Activated naive CD8-positive, alpha-beta T cell treated with anti-CD3 and anti-CD28 coated beads, Interleukin-2, amount 10 ng/mL, durations not matched to agents 7 days and 5 days (primary cell): ENCODE results near the gene COPB2. TPM values are rescaled to one million over a fixed set of nuclear protein-coding genes. Genes with fewer than 3 reads are reported as not detected.

ENCODE experiments used
- ATAC-seq: fragments of 150-1000 bp; cut with Tn5 transposase; one replicate; pipeline ENCODE4 v1.10.0; 2021; ENCODE audit warnings: low read depth, moderate library complexity
- POLR2A ChIA-PET: fragments of 350-600 bp; sonication (Branson Sonifier 250); formaldehyde crosslinking; loops from one replicate; lab custom pipeline; 2021; ENCODE audit warnings: antibody characterized with exemption; lab: Charles Lee
- DNase-seq: peaks from one replicate; pipeline ENCODE4 v3.0.0; 2021
- H3K27ac Mint-ChIP-seq: one replicate; pipeline ENCODE4 v1.8.0; 2022; ENCODE audit warnings: mild to moderate bottlenecking, mixed read lengths
- H3K27me3 Mint-ChIP-seq: one replicate; pipeline ENCODE4 v1.8.0; 2022; ENCODE audit warnings: mild to moderate bottlenecking, moderate library complexity, mixed read lengths
- H3K36me3 Mint-ChIP-seq: one replicate; pipeline ENCODE4 v1.8.0; 2021; ENCODE audit warnings: mild to moderate bottlenecking, mixed read lengths
- H3K4me1 Mint-ChIP-seq: one replicate; pipeline ENCODE4 v1.8.0; 2021; ENCODE audit warnings: mixed read lengths
- H3K4me3 Mint-ChIP-seq: one replicate; pipeline ENCODE4 v1.8.0; 2022; ENCODE audit warnings: mild to moderate bottlenecking, moderate library complexity, mixed read lengths
- H3K9me3 Mint-ChIP-seq: one replicate; pipeline ENCODE4 v1.8.0; 2021; ENCODE audit warnings: mixed read lengths
- total RNA-seq, 2 experiments: library from RNA; stranded (reverse); gene quantifications; one replicate each; pipeline ENCODE4 v1.2.3, GENCODE V29; 2021

The COPB2 gene
- total RNA-seq, 2 experiments from 2014 or later: 83.0 to 86.9 TPM

DNA sequence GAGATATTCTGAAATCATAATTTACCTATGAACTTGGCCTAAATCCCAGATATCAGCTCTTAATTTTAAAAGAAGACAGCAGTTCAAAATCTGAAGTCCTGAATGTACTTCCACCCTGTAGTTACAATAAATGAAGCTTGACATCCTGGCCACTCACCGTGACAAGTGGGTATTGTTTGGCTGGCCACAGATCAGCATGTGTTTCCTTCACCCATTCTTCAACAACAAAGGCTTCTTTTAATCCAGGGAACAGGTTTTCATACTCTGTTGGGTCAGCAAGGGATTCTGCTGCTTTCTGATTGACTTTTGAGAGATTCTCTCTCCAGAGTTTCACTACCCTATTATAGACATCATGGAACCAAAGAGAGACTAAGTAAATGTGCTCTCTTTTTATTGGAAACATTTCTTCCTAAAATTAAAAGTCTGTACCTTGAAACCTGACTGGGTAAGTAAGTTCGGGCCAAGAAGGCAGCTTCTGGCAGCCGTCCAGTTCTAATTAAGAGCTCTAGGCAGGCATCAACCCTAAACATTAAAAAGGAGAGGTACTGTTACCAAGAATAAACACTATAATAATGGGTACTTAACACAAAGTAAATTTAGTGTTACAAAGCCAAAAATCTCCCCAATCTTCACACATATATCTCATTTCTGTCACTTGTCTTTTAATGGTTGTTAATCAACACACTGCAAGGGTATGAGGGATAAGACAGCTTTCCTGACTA, 30.4 kb downstream of the COPB2 start:
- H3K36me3 Mint-ChIP-seq: peaks cover 33% of the 10 kb centered on the region
- no peak for ATAC-seq
- H3K27ac Mint-ChIP-seq: no peak overlapping the region

DNA sequence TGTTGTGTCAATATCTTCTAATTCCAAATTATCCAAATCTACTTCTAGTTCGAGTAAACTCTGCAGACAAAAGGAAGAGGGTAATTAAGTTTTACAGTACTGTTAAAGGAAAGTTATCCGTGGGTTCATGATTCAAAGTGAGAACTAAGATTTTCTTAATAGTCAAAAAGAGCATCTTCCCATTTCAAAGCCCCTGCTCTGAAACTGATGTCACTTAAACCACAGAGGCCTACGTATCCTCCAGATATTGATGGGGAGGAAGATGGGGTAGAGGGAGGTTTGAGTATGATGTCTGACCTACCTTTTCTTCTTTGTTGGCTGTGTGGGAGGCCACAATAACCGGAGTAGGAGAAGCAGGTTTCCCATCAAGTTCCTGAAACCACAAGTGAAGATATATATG, 31.5 kb downstream of the COPB2 start:
- DNase-seq: no peak
- Mint-ChIP-seq H3K4me1 (peaks cover 22% of the 10 kb centered on the region), H3K27me3 (no peaks in the 10 kb centered on the region), H3K27ac (peak overlapping the region; percentile 65), H3K4me3 (no peak overlapping the region), H3K9me3 (no peaks in the 10 kb centered on the region), H3K36me3 (peaks cover 33% of the 10 kb centered on the region)
- ATAC-seq: peak; percentile 59
- POLR2A ChIA-PET: no interaction called here

More for the DNA sequence above, 30.4 kb downstream of the COPB2 start:
- Mint-ChIP-seq H3K4me1 (peaks cover 23% of the 10 kb centered on the region), H3K9me3 (no peaks in the 10 kb centered on the region), H3K4me3 (no peak overlapping the region), H3K27me3 (no peaks in the 10 kb centered on the region)
- POLR2A ChIA-PET: interaction anchor here (0.7 kb wide), 1 partner anchor 31 kb away, joined by 3 read pairs; the partner anchor contains the start of gene COPB2
- DNase-seq: no peak

DNA sequence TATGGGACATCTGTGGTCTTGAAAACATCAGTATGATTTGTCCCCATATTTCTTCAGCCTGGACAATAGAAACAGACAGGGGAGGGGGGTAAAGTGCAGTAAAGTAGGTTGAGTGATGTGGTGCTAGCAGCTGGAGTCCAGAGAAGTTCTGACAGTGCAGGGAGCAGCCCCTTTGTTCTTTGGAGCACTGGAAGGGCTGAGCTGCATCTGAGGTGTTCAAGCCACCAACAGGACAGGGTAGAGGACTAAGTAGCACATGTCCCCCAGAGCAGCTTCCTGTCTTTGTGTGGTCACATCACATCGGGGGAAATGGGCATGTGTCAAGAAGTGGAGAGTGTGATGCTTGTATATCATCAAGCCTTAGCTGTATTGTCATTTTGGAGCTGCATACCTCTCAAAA, 33.6 kb downstream of the COPB2 start:
- POLR2A ChIA-PET: no interaction called here
- H3K9me3 Mint-ChIP-seq: no peaks in the 10 kb centered on the region
- H3K36me3 Mint-ChIP-seq: peaks cover 34% of the 10 kb centered on the region
- peaks cover 20% of the 10 kb centered on the region for H3K4me1 Mint-ChIP-seq
- H3K27me3 Mint-ChIP-seq: no peaks in the 10 kb centered on the region
- ATAC-seq (peak; percentile 62), DNase-seq (no peak)
- H3K27ac Mint-ChIP-seq: peak overlapping the region; percentile 68
- no peak overlapping the region for H3K4me3 Mint-ChIP-seq

DNA sequence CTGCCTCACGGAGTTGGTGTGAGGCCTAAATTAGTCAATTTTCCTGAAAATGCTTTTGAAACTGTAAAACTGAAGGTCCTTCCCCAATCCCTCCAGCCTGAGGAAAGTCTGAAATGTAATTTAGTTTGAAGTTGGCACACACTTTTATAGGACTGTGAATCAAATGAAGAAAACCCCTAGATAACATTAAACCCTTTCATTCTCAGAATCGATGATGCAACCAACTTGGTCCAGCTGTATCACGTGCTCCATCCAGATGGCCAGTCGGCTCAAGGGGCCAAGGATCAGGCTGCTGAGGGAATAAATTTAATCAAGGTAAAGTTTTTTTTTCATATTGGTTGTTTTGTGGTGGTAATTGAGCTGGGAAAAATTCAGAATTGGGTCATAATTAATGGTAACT, 34.0 kb downstream of the COPB2 start:
- no peaks in the 10 kb centered on the region for H3K27me3 Mint-ChIP-seq
- H3K9me3 Mint-ChIP-seq: no peaks in the 10 kb centered on the region
- POLR2A ChIA-PET: no interaction called here
- no peak for ATAC-seq
- H3K36me3 Mint-ChIP-seq: peaks cover 34% of the 10 kb centered on the region
- H3K4me3 Mint-ChIP-seq: no peak overlapping the region
- peaks cover 20% of the 10 kb centered on the region for H3K4me1 Mint-ChIP-seq
- peak overlapping the region; percentile 68 for H3K27ac Mint-ChIP-seq
- DNase-seq: no peak

DNA sequence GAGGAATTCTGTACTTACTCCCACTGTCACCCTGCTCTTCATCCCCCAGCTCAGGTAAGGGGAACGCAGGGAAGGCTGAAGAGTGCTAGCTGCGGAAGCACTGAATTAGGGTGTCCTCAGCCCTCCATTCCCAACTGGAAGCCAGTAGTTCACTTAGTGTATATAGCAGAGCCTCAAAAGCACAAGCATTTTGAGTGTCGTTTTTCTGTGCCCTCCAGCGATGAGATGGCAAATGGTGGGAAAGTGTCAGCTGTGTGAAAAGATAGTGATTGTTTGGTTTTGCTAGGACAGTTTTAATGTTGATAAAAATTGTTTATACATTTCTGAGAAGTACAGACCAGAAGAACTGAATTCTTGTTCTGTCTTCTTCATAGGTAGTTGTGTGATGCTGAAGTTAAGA, 34.8 kb downstream of the COPB2 start:
- no peaks in the 10 kb centered on the region for H3K27me3 Mint-ChIP-seq
- H3K36me3 Mint-ChIP-seq: peaks cover 30% of the 10 kb centered on the region
- ATAC-seq (no peak), DNase-seq (no peak)
- H3K4me1 Mint-ChIP-seq: peaks cover 20% of the 10 kb centered on the region
- H3K9me3 Mint-ChIP-seq: no peaks in the 10 kb centered on the region
- H3K4me3 Mint-ChIP-seq: no peak overlapping the region
- H3K27ac Mint-ChIP-seq: no peak overlapping the region
- POLR2A ChIA-PET: interaction anchor here (1.0 to 1.3 kb wide), 2 partner anchors 10 to 35 kb away, joined by 3 to 5 read pairs; partner anchors contain the start of genes COPB2 and MRPS22

- ATAC-seq: no peak
Observed at GRCh38 chr3:139353920-139354556, 35.4 kb downstream of the COPB2 start.

DNA sequence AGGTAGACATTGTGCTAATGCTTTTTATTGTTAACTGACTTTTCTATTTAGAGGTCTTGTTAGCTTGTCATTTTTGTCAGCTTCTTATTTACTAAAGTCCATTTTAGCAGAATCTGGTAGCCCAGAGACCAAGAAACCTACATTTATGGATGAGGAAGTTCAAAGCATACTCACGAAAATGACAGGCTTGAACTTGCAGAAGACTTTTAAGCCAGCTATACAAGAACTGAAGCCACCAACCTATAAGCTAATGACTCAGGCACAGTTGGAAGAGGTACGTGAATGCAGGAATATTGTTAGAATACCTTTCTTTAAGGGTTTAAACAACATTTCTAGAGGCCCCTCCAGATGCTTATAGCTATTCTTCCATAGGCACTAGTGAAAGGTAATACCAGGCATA, 42.7 kb downstream of the COPB2 start:
- ATAC-seq: no peak
- H3K27me3 Mint-ChIP-seq: no peaks in the 10 kb centered on the region
- POLR2A ChIA-PET: no interaction called here

More at GRCh38 chr3:139353920-139354556, 35.4 kb downstream of the COPB2 start:
- POLR2A ChIA-PET: interaction anchor here (0.6 to 1.3 kb wide), 3 partner anchors 8 to 36 kb away, joined by 3 to 5 read pairs (median 3); partner anchors contain the start of genes COPB2 and MRPS22
- H3K9me3 Mint-ChIP-seq: no peaks in the 10 kb centered on the region
- peaks cover 30% of the 10 kb centered on the region for H3K36me3 Mint-ChIP-seq
- H3K4me3 Mint-ChIP-seq: no peak overlapping the region
- no peak for DNase-seq
- H3K4me1 Mint-ChIP-seq: peaks cover 20% of the 10 kb centered on the region
- no peaks in the 10 kb centered on the region for H3K27me3 Mint-ChIP-seq
- H3K27ac Mint-ChIP-seq: no peak overlapping the region

DNA sequence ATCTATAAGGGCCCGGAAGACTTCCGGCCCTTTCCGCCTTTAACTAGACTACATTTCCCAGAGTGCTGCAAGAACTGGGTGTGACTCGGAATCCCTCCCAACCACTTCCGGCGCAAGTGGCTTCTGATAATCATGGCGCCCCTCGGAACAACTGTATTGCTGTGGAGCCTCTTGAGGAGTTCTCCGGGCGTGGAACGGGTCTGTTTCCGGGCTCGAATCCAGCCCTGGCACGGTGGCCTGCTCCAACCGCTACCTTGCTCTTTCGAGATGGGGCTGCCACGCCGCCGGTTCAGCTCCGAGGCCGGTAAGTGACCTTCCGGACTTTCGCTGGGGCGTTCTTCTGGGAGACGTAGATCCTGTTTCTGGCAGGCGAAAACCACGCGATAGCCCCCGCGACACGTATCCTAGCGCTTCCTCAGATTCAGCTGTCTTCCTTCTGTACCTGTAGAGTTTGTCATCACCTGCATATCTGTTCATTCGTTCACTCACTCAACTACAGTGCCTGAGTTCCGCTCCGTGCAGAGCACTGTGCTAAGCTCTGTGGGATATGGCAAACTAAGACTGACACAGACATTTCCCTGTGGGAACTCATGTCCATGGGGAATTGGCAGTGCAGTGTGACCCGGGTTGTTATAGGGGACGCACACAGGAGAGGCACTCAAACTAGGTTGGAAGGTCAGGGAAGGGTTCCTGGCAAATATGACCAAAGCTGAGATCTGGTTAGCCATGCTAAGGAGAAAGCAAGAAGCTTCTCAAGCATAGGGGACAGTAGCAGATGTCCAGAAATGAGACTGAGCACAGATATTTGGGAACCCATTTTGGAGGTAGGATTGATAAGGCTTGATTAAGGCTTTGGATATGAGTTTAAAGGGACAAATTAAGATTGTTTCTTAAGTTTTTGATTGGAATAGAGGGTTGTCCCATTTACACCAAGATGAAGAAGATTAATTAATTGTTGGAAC, 45.3 kb downstream of the COPB2 start, which contains the start of gene MRPS22:
Gene MRPS22, plus strand, starts transcription at position 126 of the 962 bp plus-strand sequence. Its CDS starts 7 bp downstream, at position 133.
- peak within 1 kb of the TSS; percentile 43 for H3K27ac Mint-ChIP-seq
- peak within 1 kb of the TSS; percentile 20 for H3K4me3 Mint-ChIP-seq
- H3K9me3 Mint-ChIP-seq: peaks cover 3% of the 10 kb centered on the region
- DNase-seq (peak; percentile 79), ATAC-seq (peak; percentile 92)
- H3K27me3 Mint-ChIP-seq: no peaks in the 10 kb centered on the region
- H3K36me3 Mint-ChIP-seq: peaks cover 3% of the 10 kb centered on the region
- POLR2A ChIA-PET: interaction anchor here (1.2 kb wide), 2 partner anchors 10 to 45 kb away, joined by 5 read pairs; partner anchors contain the start of gene COPB2
- peaks cover 9% of the 10 kb centered on the region for H3K4me1 Mint-ChIP-seq

More for the DNA sequence above, 42.7 kb downstream of the COPB2 start:
- H3K9me3 Mint-ChIP-seq: peaks cover 3% of the 10 kb centered on the region
- peaks cover 6% of the 10 kb centered on the region for H3K36me3 Mint-ChIP-seq
- H3K4me3 Mint-ChIP-seq: no peak overlapping the region
- DNase-seq: no peak
- H3K27ac Mint-ChIP-seq: no peak overlapping the region
- H3K4me1 Mint-ChIP-seq: peaks cover 4% of the 10 kb centered on the region

GRCh38 chr3:139342054-139342453, 47.4 kb downstream of the COPB2 start:
- POLR2A ChIA-PET: no interaction called here
- Mint-ChIP-seq H3K27me3 (no peaks in the 10 kb centered on the region), H3K4me3 (no peak overlapping the region), H3K36me3 (no peaks in the 10 kb centered on the region), H3K4me1 (peaks cover 11% of the 10 kb centered on the region), H3K9me3 (peaks cover 3% of the 10 kb centered on the region), H3K27ac (no peak overlapping the region)
- DNase-seq (no peak), ATAC-seq (no peak)

GRCh38 chr3:139340784-139341183, 48.7 kb downstream of the COPB2 start:
- Mint-ChIP-seq H3K27ac (no peak overlapping the region), H3K4me3 (no peak overlapping the region), H3K9me3 (peaks cover 3% of the 10 kb centered on the region), H3K4me1 (peaks cover 11% of the 10 kb centered on the region), H3K27me3 (no peaks in the 10 kb centered on the region), H3K36me3 (no peaks in the 10 kb centered on the region)
- ATAC-seq (no peak), DNase-seq (no peak)
- POLR2A ChIA-PET: no interaction called here

- Mint-ChIP-seq H3K27ac (no peak overlapping the region), H3K4me3 (no peak overlapping the region), H3K4me1 (peaks cover 11% of the 10 kb centered on the region), H3K36me3 (no peaks in the 10 kb centered on the region), H3K27me3 (no peaks in the 10 kb centered on the region), H3K9me3 (peaks cover 3% of the 10 kb centered on the region)
- no peak for ATAC-seq
- DNase-seq: no peak
- POLR2A ChIA-PET: no interaction called here
Observed at GRCh38 chr3:139339219-139339906, 50.1 kb downstream of the COPB2 start.

DNA sequence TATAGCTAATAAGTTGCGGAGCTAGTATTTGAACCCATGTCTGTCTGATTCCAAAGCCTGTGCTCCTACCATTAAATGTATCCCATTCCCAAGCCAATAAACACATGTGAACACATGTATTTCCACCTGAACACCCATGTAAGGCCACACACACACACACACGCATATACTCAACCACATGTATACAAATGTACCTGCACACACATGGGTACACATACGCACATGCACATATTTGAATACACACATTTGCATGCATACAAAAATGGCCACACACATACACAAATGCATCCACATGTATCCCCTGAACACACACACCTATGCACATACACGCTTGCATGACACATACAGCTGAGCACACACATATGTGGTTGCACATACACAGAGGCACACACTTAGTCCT, 51.0 kb downstream of the COPB2 start:
- ATAC-seq (no peak), DNase-seq (no peak)
- Mint-ChIP-seq H3K36me3 (no peaks in the 10 kb centered on the region), H3K4me3 (no peak overlapping the region), H3K27me3 (peaks cover 4% of the 10 kb centered on the region), H3K4me1 (peaks cover 11% of the 10 kb centered on the region), H3K27ac (no peak overlapping the region), H3K9me3 (peaks cover 3% of the 10 kb centered on the region)
- POLR2A ChIA-PET: no interaction called here
